HG02623 (cell line): ENCODE measurements around the gene HCCS.

Experiments used
- ATAC-seq: cut with Tn5 transposase; IDR thresholded peaks from one replicate; pipeline ENCODE4 v1.9.1; 2021; ENCODE audit warnings: moderate library complexity; ENCODE audit not compliant: unreplicated experiment

HCCS gene

GRCh38 chrX:11111037-11111851 is at the start of gene HCCS:
Gene HCCS (plus strand): TSS chrX:11111332. CDS start chrX:11112061, 729 bp downstream.
- peak; percentile 95 for ATAC-seq

- ATAC-seq: no peak
Observed at GRCh38 chrX:11064276-11064675, 46.9 kb upstream of the HCCS start.

- no peak for ATAC-seq
Observed at GRCh38 chrX:11064851-11065600, 46.1 kb upstream of the HCCS start.

- no peak for ATAC-seq
Observed at GRCh38 chrX:11066812-11067211, 44.3 kb upstream of the HCCS start.

- ATAC-seq: no peak
Observed at GRCh38 chrX:11073381-11073780, 37.8 kb upstream of the HCCS start.

GRCh38 chrX:11080741-11081305 is 30.3 kb upstream of the HCCS start:
- no peak for ATAC-seq

- ATAC-seq: no peak
Observed at GRCh38 chrX:11081511-11081910, 29.6 kb upstream of the HCCS start.

GRCh38 chrX:11085305-11085704 is 25.8 kb upstream of the HCCS start:
- no peak for ATAC-seq

- ATAC-seq: no peak
Observed at GRCh38 chrX:11089802-11090201, 21.3 kb upstream of the HCCS start.

GRCh38 chrX:11097933-11098332 is 13.2 kb upstream of the HCCS start:
- no peak for ATAC-seq

GRCh38 chrX:11099465-11099864 is 11.7 kb upstream of the HCCS start:
- ATAC-seq: no peak

- ATAC-seq: no peak
Observed at GRCh38 chrX:11100281-11101035, 10.7 kb upstream of the HCCS start.

- no peak for ATAC-seq
Observed at GRCh38 chrX:11103006-11103405, 8.1 kb upstream of the HCCS start.

GRCh38 chrX:11103751-11104150 is 7.4 kb upstream of the HCCS start:
- no peak for ATAC-seq

- ATAC-seq: no peak
Observed at GRCh38 chrX:11105080-11105479, 6.1 kb upstream of the HCCS start.

GRCh38 chrX:11108253-11108941 is 2.7 kb upstream of the HCCS start:
- no peak for ATAC-seq

- no peak for ATAC-seq
Observed at GRCh38 chrX:11109968-11110367, 1.2 kb upstream of the HCCS start.

- no peak for ATAC-seq
Observed at GRCh38 chrX:11111947-11112346, 815 bp downstream of the HCCS start.

GRCh38 chrX:11113731-11114130 is 2.6 kb downstream of the HCCS start:
- no peak for ATAC-seq

- no peak for ATAC-seq
Observed at GRCh38 chrX:11117745-11118144, 6.6 kb downstream of the HCCS start.
